Suprapubic skin (tissue), 3 donors: ENCODE measurements around the gene ZFP28.

ENCODE experiments used
- CTCF ChIP-seq, 2 donors: fragments of 200-600 bp in 1 of 2; fragments of 450-650 bp in 1 of 2; sonication (generic) in 1 of 2; IDR thresholded peaks; one replicate each; pipeline ENCODE4 v1.5.1; 2016 to 2019; ENCODE audit warnings: antibody characterized with exemption in 2 of 2, mild to moderate bottlenecking in 1 of 2, moderate library complexity in 1 of 2
- POLR2A ChIP-seq, 2 donors: fragments of 450-650 bp; IDR thresholded peaks; one replicate each; pipeline ENCODE4 v1.6.1; 2017; ENCODE audit warnings: antibody characterized with exemption in 2 of 2, mild to moderate bottlenecking in 2 of 2, moderate library complexity in 2 of 2

- no peak for TF ChIP-seq CTCF (IDR thresholded peaks at IDR 0.05)
- TF ChIP-seq POLR2A (IDR thresholded peaks at IDR 0.05) = no peak
Observed at GRCh38 chr19:56567274-56568120, 28.7 kb downstream of the ZFP28 start, which contains the start of gene ZNF470.
